Stimulated activated CD4-positive, alpha-beta T cell treated with anti-CD3 and anti-CD28 coated beads, Interleukin-12 subunit alpha, Interleukin-12 subunit beta, amount 100 ng/mL, for 4 hours (primary cell): ENCODE results near the gene NUMA1.

Experiments
- DNase-seq: peaks from one replicate; pipeline ENCODE4 v3.0.0-alpha.2; 2020

The NUMA1 gene

DNA sequence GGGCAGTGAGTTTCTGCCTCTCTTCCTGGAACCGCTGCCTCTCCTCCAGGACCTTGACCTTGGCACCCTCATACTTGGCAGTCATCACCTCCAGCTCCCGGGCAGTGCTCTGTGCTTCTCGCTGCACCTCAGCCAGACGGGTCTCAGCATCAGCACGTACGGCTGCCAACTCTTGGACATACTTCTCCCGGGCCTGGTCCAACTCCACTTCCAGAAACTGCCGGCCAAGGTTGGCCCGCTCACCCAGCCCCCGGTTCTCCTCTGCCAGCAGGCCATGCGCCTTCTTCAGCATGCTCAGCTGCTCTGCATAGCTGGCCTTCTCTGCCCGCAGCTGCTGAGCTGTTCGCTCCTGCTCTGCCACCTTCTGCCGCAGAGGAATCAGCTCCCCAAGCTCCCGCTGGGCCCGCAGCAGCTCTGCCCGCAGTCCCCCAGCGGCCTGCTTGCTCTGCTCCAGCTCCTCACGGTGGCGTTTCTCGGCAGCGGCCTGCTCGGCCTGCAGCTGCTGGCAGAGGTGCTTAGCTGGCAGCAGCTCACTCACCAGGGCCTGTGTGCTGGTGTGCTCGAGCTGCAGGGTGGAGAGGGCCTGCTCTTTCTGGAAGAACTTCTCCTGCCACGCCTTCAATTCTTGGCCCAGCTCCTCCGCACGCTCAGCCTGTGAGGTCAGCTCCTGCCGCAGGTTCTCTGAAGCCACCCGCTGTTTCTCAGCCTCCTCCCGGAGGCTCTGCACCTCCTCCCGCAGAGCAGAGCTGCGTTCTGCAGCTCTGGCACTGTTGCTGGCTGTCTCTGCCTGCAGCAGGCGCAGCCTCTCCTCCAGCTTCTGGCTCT, 67.2 kb downstream of the NUMA1 start:
- no peak for DNase-seq

DNA sequence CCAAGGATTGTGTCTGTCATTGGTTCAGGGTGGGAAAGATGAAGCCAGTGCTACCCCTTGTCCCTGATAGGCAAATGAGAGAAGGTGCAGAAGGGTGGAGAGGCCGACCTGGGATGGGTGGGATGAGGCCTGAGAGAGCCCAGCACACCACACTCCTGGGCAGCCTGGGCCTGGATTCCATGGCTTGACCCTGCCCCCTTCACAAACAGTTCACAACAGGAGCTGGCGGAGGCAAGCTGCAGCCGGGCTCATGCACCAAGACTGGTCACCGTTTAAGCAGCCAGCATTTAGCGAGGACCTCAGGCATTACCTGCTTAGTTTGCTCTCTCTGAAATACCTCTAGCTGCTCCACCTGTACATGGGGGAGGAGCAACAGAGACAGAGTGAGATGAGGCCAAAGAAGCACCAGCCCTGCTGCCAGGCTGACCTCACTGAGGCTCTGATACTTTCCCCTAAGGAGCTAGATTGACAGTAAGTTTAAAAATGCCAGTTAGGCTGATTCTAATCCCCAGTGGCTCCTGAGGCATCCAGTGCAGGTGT, 68.2 kb downstream of the NUMA1 start:
- DNase-seq: no peak

DNA sequence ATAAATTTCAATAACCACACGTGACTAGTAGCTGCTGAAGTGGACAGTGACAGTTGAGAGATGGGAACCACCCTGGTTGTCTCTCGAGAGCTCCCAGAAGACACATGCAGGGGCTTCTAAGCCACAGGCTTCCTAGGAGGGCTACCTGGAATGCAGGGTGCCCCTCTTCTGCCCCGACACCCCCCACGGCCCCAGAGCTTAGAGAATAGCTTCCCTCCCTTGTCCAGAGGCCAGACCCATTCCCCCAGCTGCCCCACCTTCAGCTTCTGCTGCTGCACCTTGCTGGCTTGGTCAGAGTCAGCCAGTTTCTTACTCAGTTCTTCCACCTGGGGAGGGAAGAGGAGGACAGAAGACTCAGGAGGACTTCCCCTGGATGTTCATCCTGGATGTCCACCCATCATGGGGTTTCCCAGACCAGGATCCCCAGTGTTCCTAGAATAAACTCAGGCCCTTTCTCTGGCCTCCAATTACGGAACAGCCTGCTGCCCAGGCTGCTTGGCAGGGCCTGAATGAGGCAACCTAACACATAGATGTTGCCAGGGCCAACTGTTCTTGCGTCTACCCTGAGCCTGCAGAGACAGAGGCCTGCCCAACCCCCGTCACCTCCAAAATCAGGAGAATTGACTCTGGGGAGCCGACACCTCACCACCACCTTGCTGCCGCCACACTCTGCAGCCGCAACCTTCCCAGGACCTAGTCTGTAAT, 69.7 kb downstream of the NUMA1 start:
- DNase-seq: no peak

DNA sequence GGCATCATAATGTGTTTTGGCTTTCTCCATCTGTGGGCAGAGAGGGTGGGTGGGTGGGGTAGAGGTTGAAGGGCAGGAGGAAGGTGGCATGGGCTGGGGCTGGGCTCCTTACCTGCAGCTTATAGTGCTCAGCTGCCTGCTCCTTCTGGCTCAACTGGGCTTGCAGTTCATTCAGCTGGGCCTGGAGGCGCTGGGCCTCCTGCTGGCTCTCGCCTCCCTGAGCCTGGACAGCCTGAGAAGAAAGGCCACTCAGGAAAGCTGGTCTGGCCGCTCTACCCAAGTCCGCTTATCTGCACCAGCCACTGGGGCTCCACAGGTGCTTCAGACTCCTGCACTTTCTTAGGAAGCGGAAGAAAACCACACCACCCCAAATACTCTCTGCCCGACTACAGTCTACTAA, 71.2 kb downstream of the NUMA1 start:
- no peak for DNase-seq

DNA sequence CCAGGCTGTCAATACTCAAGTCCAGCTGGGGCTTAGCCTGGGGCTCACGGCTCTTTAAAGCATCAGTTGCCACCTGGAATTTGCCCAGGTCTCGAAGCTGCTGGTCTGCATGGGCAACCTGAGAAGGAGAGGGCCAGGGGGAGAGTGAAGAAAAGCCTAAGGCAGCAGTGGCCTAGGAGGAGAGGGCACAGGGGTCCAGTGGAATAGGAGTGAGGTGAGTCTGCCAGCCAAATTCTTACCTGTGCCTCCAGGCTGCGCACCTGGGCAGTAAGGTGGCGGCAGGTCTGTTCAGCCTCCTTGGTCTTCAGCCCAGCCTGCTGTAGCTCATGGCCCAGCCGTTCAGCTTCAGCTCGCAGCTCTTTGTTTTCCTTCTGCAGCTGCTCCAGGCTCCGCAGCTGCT, 71.6 kb downstream of the NUMA1 start:
- no peak for DNase-seq

DNA sequence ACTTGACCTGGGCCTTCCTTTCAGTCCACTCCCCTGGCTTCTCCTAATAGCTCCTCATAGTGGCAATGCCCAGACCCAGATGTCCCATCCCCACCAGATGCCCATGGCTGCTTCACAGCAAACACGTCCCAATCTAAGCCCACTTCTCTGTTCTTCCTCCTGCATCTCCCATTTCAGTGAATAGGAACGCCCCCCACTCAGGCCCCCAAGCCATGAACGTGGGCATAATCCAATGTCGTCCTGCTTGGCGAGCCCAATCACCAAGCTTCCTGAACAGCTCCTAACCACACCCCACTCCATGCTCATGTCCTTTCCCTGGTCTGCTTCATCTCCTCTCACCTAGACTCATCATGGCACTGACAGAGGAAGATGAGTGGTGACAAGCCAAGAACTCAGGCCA, 72.8 kb downstream of the NUMA1 start:
- DNase-seq: no peak

DNA sequence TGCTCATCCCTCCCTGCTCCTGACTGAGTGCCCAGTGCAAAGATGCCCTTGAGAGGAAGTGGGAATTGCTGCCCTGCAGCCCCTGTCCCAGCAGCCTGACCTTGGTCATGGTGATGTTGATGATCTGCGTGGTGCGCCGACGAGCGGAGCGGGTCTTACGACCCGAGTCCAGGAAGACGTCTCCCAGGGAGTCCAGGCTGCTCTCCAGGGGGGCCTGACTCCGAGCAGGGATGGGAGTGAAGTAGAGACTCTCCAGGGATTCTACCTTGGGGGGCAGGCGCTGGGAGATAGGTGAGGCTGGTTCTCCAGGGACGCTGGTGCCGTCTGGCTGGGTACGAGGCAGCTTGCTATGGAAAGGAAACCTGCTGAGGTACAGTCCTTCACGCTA, 73.3 kb downstream of the NUMA1 start:
- DNase-seq: no peak

DNA sequence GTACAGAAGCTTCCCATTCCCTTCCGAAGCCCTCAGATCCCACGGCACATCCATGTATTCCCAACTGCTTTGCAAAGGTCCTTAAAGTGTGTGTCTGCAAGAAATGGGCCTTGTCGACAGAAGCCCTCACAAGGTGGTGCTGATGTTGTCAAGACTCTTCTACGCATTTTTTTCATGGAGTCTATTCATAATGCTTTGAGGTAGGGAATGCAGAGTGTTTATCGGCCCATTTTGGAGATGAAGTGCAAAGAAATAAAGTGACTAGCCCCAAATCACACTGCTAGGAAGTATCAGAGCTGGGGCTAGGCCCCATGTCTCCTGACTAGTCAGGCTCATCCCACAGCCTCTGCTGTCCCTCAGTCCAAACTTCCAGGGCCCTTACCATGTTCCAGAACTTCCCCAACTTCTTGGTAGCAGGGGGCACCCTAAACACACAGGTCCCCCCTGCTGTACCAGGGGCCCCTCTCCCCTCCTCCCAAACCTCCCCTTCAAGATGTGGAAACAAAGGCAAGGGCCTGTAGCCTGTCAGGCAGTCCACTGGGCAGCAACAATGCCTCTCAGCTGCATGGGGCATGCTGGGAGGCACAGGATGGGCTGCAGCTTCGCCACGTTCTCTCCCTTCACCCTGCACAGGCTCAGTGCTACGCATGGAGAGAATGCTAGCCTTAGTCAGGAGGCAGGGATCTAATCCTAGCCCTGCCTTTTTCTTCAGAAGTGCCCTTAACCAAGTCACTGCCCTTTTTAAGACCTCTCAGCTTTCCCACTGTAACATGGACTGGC, 73.8 kb downstream of the NUMA1 start:
- no peak for DNase-seq

DNA sequence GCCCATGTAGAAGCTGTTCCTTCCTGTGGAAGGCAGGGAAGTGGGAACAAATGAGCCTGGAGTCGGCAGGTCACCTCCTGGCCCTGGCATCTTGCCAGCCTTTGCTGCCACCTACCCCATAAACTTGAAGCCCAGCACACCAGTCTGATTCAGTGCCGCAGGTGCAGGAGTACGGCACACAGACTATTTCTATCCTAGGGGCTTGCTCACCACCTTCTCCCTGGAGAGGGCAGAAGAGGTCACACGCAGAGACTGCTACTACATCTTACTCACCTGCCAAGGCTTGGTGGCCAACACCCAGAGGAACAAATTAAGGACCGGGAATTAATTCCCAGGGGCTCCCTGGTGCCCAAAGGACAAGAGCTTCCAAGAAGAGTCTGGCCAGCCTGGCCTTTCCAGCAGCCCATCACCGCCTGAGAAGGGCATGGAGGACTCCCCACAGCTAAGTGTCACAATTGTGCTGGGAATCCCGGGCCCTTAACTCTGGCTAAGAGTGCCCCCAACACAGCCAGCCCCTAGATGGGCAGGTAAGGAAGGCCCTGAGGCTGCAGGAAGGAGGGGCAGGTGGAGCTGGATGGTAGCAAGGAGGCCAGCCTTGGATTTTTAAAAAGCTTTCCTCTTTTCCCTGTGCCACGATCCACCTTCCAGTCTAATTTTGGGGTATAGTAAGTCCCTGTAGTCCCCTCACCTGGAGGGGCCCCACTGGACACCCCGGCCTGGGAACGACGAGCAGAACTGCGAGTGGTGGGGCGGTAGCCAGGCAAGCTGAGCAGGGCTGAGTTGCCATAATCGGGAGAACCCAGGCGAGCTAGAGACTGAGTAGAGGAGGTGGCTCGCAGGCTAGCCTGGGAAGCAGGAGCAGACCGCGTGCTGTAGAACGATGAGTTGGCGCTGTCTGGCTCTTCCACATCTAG, 74.7 kb downstream of the NUMA1 start:
- no peak for DNase-seq

DNA sequence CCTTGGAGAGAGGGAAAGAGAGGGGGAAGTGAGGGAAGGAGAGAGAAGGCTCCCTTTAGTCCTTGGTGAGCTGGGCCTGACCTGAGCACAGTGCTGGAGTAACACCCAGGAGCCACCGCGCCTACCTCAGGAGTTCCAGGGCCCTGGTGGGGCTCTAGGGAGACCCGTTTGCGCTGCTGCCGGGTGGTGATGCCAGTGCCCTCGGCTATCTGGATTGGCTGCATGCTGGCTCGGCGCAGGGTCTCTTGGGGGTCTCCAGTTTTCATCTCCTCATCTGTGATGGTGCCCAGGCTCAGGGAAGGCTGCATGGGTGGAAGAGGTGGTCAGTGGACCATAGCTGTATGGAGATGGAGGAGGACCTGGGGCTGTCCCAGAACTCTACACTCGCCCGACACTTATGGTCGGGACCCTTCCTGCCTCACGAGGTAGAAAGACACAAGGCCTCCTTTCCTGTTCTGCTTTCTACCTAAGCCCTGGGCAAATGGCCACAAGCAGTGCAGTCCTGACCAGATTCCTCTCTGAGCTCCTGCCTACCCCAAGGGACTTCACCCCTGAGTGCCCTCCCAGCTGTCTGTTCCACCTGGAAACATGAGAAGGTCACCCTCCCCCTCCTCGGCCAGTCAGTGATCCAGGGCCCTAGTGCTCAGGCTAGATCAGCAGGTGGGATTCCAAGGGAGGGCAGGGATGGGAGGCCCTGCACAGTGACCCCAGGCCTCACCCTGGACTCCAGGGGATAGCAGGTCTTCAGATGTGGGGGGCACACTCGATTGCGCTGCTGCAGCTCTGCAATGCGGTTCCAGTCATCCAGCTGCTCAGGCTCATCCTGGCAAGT, 75.6 kb downstream of the NUMA1 start:
- no peak for DNase-seq

DNA sequence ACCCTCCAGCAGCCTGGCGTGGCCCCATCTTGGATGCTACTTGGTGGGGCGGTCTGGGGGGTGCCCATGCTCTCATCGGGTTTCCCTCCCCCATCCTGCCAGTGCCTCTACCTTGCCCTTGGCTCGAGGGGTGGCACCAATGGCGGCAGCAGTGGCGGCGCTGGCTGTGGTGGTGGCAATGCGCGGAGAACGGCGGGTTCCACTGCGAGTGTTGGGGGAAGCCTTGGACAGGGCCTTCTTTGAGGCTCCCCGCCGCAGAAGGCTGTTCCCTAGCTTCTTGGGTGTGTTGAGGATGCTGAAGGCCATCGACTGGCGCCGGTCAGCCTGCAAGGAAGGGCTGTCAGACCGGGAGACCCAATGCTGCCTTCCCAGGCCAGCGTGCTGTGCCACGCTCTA, 76.6 kb downstream of the NUMA1 start:
- no peak for DNase-seq

DNA sequence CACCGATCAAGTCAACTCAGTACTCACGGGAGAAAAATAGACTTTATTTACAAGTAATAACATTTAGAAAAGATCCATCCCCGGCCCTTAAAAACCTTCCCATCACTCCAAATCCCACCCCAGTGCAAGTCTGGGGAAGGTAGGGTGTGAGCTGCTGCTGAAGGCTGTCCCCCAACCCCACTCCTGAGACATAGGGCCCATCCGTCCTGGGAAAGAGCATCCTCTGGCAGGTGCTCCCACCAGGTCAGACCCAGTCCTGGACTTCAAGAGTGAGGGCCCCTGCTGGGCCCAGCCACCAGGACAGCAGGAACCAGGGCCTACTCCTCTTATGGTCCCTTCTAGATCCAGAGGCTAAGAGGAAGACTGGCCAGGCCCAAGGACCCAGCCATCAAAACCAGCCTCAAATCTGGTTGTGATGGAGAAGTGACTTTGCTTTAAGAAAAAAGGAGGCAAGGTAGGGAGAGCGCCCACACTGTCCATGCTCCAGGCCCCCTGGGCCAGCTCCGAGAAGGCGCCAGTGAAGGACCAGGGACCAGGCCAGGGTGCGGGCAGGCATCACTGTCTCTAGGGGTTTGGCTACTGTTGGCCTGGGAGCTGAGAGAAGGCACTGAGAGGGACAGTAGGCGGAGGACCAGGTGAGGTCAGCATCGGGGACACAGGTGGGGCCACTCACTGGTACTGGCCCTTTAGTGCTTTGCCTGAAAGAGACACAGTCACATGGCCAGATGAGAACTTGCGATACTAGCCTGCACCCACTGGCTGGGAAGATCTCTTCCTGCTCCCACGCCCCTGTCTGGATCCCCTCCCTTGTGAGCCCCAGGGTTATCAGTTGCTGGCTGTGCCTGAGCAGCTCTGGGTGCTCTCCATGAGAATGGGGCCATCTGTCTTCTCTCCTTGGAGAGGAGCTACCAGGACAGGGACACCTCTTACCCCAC, 77.2 kb downstream of the NUMA1 start:
- DNase-seq: no peak

DNA sequence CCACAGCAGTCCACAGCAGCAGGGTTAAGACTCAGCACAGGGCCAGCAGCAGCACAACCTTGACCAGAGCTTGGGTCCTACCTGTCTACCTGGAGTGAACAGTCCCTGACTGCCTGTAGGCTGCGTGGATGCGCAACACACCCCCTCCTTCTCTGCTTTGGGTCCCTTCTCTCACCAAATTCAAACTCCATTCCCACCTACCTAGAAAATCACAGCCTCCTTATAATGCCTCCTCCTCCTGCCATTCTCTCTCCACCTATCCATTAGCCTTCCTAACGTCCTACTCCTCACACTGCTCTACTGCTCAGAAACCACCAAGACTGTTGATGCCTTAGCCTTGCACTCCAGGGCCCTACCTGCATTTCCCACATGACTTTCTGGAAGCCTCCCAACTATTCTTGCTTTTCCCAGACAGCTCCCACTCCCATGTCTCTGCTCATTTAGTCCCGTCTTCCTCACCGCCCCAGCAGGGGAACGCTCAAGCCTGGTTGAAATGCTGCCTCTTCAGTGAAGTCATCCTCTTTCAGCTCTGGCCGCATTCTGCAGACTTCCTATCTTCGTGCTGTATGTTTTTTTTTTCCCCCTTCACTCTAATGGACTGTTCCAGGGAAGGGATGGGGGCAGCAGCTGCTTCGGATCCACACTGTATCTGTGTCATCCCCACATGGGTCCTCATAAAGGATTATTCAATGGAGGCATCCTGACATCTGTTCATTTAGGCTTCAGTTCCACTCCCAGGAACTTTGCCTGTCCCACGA, 78.3 kb downstream of the NUMA1 start:
- DNase-seq: no peak

DNA sequence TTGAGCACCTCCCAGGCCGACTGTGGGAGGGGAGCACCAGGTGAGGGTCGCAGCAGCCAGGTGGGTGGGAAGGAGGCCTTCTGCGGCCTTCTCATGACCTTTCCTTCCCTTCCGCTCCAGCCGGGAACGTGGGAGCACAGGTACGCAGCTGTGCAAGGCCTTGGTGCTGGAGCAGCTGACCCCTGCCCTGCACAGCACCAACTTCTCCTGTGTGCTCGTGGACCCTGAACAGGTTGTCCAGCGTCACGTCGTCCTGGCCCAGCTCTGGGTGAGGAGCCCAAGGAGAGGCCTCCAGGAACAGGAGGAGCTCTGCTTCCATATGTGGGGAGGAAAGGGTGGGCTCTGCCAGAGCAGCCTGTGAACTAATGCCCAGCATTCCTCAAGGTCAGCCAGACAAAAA, 79.1 kb downstream of the NUMA1 start:
- DNase-seq: no peak

DNA sequence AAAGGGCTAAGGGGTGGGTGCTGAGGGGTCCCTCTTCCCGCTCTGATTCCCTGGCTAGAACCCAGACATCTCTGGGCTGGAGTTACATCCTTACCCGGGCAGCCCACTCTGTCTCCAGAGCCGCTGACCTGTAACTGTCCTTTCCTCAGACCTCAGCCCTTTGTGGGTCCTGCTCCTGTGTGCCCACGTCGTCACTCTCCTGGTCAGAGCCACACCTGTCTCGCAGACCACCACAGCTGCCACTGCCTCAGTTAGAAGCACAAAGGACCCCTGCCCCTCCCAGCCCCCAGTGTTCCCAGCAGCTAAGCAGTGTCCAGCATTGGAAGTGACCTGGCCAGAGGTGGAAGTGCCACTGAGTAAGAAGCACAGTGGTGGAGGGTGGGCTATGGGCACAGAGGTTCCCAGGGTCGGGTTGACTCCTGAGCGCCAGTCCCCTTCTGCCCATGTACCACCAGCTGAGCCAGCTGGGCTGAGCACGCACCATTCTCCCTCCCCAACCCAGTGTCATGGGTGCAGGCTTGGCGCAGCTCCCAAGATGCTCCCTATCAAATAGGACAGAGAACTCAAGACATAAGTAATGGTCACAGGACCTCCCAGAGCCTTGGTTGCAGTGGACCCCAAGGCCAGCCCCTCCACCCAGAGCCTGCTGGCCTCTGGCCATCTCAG, 80.0 kb downstream of the NUMA1 start:
- DNase-seq: no peak

DNA sequence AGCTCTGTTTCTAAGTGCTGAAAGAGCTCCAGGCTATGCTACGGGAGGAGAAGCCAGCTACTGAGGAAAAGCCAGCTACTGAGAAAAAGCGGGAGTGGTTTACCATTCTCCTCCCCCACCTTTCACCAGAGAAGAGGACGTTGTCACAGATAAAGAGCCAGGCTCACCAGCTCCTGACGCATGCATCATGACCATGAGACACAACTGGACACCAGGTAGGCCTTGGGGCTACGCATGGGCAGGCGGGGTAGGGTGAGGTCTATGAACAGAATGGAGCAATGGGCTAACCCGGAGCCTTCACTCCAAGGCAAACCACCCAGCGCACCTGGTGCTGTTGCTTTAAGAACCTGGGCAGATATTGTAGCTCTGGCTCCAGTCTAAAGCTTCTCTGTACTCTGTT, 80.5 kb downstream of the NUMA1 start:
- DNase-seq: no peak

DNA sequence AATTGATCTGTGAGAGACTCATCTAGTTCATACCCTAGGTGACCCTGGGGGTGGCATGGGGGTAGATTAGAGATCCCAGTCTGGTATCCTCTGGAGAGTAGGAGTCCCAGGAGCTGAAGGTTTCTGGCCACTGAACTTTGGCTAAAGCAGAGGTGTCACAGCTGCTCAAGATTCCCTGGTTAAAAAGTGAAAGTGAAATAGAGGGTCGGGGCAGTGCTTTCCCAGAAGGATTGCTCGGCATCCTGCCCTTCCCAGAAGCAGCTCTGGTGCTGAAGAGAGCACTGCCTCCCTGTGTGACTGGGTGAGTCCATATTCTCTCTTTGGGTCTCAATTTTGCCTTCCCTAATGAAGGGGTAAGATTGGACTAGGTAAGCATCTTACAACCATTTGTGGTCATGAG, 81.0 kb downstream of the NUMA1 start:
- no peak for DNase-seq

DNA sequence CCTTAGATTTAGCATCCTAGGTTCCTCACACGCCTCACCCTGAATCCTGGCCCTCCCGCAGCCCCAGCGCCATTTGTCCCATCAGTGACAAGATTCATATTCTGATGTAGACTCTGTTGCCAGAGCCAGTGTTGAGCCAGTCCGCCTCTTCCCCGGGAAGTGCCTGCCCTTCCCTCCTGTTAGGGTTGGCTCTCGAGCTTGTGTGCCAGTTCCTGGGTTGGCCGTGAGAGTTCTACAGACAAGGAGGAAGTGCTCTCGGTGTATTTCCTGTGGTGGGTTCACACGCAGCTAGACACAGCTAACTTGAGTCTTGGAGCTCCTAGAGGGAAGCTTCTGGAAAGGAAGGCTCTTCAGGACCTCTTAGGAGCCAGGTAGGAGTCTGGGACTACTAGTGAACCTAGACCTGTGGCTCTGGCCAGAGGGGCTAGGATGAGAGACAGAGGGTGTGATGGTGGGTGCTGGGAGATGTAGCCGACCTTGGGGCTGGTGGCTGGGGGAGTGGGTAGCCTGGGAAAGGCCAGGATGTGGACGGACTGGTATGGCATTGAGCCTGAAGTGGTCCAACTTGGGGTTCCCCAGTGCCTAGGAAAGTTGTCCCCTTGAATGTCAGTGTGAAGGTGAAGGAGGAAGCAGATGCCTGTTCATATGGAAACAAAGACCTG, 81.6 kb downstream of the NUMA1 start, which contains the start of gene IL18BP:
TSS of gene IL18BP (plus strand) at position 261 of the 662 bp plus-strand sequence. CDS start 1,076 bp downstream, outside the sequence.
- DNase-seq: no peak
